ENCODE measurements around the gene SLC1A5.
"Not testable (repeated sequence)": the region's sequence is repeated elsewhere in the genome, so short reads cannot be mapped to it uniquely, and the experiment has no call there.

SLC1A5 gene

DNA sequence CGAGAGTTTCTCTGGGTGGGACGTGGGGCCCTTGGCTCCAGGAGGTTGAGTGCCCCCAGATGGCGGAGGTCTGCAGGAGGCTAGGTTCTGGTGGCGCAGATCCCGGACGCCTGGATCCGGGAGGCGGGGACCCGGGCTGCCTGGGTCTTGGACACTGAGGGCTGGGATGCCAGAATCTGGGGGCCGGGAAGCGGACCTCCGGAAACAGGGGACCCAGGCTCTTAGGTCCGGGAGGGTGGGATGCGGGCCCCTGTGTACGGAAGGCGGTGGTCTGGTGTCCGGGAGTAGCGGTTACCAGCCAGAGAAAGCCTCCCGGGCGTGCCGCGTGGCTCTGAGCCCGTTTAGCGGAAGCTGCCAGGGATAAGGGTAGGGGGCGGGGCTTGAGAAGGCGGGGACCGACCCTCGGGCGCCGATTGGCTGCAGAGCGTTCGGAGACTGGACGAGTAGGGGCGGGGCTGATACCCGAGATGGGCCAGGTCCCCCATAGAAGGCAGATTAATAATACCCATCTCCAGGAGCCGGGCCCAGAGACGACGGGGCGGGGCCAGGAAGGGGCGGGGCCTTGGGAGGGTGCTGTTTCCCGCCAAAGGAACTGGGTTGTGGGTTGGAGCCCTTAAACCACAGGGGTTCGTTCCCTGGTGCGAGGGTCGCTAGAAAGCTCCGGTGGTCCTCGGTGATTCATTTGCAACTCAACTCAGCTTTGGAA is at the start of gene SLC1A5:
Gene SLC1A5, minus strand, starts transcription at position 333 of the 706 bp plus-strand sequence. CDS start 629 bp downstream, outside the sequence.
- peak; percentile 59 for DNase-seq

DNA sequence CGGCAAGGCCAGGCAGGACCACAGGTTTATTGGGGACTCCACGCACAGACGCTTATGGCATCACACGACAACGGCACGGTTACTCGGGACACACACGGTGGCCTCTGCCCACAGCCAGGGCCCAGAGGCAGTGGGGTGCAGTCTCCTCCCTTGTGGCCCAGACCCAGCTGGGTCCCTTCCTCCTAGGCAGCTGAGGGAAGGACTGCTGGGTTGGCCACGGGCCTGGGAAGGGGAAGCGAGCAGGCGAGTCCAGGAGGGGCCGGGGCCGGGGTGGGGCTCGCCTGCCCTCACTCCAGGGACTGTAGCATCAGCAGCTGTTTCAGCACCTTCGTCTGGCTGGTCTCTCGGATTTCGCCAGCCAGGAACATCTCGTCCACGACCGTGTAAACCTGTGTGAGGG is 49.8 kb upstream of the SLC1A5 start:
- no peak for DNase-seq

DNA sequence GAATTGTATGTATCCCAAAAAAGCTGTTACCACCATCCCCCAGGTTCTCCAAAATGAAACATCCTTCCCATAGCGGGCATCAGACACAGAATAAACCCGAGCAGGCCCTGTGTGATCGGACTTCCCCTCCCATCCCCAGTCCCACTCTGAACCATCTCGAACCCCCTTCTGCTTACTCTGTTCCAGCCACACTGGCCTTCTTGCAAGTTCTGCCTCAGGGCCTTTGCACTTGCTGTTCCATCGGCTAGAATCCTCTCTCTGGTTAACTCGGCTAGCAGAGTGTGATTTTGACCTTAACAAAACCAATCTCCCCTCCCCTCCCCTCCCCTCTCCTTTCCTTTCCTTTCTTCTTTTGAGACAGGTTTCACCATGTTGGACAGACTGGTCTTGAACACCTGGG is 46.6 kb upstream of the SLC1A5 start:
- DNase-seq: no peak

DNA sequence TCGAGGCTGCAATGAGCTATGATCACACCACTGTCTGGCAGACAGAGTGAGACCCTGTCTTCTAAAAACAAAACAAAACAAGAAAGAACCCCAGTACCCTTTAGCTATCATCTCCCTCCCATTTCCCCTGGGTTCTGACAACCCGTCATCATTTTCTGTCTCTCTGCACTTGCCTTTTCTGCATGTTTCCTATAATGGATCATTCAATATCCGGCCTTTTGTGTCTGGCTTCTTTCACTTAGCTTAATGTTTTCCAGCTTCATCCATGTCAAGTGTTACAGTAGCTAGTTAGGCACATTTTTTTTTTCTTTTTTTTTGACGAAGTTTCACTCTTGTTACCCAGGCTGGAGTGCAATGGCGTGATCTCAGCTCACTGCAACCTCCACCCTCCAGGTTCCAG is 45.7 kb upstream of the SLC1A5 start:
- DNase-seq: no peak

DNA sequence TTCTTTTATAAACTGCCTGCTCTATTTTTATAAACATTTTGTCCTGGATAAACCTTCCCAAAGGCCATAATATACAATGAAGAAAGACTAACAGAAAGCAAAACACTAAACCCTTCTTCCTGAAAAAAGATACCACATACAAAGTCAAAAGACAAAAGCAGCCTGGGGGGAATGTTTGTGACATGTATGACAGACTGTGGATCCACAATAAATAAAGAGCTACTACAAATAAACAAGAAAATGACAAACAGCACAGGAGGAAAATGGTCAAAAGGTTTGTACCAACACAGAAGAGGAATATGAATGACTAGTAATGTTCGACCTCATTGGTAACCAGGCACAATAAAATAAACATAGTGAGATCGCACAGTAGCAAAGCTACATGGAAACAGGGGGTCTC is 42.5 kb upstream of the SLC1A5 start:
- DNase-seq: no peak

DNA sequence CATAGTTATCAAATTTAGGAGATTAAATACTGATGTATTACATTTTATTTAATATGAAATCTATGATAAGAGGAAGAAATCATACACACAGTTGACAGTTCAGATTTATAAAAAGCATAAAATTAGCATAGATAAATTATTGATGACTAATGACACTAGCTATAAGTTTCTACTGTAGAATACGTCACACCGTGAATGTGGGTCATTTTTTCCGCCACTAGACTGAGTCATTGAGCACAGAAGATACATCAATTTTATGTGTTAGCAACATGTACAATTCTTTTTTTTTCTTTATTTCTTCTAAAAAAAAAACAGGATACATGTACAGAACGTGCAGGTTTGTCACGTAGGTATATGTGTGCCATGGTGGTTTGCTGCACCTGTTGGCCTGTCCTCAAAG is 40.1 kb upstream of the SLC1A5 start:
- DNase-seq: no peak

DNA sequence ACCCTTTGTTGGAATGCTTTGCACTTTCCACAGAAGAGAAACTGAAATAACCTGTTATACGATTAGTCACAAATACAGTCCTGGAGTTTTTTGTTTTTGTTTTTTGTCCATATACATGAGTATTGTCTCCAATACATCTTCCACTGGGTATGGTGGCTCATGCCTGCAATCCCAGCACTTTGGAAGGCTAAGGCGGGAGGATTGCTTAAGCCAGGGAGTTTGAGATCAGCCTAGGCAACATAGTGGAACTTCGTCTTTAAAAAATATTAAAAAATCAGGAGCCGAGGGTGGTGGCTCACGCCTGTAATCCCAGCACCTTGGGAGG is 37.3 kb upstream of the SLC1A5 start:
- no peak for DNase-seq

DNA sequence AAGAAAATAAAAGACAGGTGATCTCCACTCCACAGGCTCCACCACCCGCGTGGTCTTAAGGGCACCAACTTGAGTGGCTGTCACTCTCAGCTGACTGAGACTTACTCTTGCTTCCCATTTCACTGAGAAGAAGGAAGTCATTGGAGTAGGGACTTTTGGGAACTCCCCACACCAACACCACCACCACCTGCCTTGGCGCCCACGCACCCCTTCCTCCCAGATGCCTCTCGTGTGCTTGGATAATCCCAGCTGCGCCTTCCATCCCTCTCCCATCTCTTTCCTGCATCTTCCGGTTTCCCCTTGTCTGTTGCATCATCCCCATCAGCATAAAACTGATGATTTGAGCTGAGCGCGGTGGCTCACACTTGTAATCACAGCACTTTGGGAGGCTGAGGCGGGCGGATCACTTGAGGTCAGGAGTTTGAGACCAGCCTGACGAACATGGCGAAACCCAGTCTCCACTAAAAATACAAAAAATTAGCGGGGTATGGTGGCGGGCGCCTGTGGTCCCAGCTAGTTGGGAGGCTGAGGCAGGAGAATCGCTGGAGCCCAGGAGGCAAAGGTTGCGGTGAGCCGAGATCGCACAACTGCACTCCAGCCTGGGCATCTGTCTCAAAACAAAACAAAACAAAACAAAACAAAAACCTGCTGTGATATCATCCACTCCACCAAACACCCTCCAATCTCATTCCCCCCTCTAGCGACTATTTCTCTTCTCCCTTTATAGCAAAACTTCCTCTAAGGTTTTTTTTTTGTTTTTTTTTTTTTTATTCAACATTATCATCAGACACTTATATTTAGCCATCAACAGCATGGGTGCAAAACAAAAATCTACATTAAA is 36.7 kb upstream of the SLC1A5 start:
- no peak for DNase-seq

DNA sequence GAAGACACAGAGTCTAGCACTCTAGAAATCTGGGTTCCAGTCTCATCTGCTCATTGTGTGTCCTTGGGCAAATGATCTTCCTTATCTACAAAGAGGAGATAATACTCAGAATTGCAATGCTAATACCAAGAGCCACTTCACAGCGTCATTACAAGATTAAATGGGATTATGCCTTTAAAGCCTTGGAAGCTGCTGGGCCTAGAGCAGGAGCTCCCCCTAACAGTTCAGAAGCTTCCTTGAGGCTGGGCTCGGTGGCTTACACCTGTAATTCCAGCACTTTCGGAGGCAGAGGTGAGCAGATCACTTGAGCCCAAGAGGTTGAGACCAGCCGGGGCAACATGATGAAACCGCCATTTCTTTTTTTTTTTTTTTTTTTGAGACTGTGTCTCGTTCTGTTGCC is 34.7 kb upstream of the SLC1A5 start:
- DNase-seq: no peak

DNA sequence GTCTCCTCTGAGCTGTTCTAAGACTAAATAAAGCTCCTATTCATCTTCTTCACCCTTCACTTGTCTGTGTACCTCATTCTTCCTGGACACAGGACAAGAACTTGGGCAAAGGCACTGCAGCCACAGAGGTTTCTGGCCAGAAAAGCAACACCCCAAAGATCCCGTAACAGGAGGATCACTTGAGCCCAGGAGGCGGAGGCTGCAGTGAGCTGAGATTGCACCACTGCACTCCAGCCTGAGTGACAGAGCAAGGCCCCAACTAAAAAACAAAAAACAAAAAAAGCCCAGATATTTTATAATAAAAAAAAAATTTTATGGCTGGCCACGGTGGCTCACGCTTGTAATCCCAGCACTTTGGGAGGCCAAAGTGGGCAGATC is 34.0 kb upstream of the SLC1A5 start:
- not testable (repeated sequence) for DNase-seq

DNA sequence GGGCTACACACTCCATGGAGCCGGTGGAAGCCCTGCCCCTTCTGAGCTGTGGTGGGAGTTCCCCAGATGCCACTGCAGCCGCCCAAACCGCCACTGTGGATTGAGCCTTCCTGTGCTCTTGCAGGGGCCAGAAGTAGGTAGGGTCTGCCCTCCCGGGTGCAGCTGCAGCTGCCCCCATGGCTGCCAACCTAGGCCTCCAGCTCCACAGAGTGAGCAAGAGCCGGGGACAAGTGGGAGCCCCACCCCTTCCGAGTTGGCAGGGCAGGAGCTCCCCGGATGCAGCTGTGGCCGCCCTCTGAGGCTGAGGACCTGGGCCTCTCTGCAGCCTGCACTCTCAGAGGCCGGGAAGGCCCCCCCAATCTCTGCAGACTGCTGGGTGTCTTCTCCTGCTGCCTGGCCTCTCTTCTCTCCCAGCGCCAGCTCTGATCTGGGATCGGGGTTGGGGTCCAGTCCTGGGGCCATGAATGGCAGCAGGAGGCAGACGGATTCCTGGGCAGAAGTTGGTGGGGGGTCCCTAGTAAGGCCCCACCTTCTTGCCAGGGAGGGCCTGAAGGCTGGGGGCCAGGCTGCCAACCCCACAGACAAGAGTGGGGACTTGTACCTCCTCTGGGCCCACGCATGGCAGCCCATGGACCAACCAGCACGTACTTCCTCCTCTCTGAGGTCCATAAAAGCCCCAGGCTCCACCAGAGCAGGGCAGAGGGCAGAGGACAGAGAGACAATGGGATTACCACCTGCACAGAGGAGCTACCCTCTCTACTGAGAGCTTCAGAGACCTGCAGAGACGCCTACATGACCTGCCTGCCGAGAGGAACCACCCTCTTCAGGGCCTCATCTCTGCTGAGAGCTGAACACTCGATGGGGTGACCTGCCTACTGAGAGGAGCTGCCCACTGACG is 33.4 kb upstream of the SLC1A5 start:
- DNase-seq: no peak

DNA sequence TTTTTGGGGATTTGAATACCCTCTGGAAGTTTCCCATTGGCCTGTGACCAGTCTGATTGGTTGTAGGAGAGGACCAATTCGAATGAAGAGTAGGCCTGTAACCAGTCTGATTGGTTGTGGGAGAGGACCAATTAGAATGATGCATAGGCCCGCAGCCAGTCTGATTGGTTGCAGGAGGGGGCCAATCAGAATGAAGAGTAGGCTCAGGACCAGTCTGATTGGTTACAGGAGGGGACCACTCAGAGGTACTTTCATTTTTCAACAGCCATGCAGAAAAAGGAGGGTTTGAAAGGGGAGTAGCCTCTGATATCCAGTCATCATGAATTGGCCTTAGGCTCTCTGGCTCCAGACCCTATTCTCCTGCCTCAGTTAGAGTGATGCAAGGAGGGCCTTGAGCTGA is 30.4 kb upstream of the SLC1A5 start:
- no peak for DNase-seq

DNA sequence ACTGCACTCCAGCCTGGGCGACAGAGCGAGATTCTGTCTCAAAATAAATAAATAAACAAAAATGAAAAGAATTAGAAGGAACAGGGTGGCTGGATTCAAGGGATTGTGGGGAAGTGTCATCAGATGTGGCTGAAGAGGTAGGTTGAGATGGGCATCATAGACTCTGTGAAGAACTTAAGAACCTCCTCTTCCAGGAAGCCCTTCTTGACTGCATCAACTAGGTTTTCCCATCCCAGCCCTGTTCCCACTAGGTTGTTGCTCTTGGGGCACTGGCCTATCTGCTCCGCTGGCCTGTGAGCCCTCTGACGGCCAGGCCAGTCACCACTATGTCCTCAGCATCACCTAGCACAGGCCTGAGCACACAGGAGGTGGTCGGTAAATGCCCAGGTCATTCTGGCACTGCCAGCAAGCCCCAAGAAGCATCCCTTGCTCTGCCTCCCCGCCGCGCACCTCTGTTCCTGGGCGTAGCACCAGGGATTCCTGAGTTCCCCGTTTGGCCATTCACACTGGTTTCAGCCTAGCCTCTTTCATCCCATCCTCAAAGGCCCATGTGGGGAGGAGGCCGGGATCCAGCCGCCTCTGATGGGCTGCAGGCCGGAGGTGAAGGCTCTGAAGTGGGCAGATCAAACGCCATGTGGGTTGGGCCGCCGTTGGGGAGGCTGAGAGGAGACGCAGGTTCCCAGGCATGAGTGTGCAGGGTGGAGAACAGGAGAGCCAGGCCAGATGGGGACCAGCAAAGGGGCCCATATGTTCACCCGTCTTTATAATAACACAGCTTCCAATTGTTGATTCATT is 27.6 kb upstream of the SLC1A5 start:
- no peak for DNase-seq

DNA sequence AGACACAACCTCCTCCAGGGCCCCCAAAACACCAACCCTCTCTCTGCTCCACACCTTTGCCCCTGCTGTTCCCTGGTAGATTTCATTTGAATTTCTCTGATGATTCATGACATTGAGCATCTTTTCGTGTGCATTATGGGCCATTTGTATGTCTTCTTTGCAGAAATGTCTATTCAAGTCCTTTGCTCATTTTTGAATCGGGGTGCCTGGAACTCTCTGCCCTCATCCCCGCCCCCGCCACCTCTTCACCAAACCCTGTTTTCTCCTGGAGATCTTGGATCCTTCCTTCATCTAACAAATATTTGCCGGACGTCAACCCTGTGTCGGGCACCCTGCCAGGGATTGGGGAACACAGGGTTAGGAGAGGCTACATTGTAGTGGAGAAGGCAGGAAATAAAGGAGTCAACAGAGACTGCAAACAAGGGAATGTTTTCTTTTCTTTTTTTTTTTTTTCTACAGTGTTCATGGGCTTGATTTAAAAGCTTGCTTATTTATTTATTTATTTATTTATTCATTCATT is 25.5 kb upstream of the SLC1A5 start:
- no peak for DNase-seq

DNA sequence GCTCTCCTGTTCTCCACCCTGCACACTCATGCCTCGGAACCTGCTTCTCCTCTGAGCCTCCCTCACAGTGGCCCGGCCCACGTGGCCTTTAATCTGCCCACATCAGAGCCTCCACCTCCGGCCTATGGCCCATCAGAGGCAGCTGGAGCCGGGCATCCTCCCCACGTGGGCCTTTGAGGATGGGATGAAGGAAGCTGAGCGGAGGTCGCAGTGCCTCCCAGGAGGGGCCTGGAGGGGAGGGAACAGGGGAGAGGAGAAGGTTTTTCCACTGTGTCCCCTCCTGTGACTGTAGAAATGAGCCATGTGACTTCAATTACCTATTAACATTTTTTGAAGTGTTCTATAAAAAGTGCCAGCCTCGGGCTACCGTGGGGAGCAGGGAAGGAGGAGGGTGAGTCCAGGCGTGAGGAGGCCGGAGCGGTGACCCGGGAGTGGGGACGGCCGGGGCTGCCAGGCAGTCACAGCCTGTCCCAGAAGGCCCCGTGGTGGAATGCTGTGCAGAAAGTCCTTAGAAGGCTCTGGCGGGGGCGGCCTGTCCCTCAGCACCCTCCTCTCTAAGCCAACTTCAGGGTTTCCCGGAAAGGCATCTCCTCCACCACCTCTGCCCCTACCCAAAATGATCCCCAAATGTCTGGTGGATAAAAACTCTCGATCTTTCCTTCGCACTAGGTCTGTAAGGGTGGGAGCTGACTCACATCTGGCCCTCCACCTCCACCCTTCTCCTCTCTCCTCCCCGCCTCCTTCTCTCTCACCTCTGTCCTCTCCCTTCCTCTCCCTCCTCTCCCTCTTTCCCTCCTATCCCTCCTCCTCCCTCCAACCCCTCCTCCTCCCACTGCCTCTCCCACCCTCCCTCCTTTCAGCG is 24.8 kb upstream of the SLC1A5 start:
- DNase-seq: no peak

DNA sequence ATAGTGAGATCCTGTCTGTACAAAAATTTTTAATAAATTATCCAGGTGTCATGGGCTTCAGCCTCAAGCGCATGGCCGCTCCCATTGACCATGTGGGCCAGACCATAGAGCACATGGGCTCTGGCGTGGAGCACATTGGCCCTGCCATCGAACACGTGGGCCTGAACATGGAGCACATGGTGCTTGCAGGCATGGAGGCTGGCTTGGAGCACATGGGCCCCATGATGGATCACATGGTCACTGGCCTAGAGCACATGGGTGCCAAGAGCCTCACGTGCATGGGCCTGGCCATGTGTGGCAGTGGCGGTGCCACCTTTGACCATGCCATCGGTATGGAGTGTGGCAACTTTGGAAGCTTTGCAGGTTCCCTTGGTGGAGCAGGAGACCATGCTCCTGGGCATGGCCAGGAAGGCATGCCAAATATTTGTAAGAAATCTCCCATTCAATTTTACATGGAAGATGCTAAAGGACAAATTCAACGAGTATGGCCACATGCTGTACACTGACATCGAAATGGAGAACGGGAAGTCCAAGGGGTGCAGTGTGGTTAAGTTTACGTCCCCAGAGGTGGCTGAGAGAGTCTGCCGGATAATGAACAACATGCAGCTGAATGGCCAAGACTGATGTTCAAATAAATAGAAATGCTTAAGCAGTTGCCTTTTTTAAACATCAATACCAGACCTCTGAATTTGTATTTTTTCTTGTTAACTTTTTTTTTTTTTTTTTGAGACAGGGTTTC is 21.3 kb upstream of the SLC1A5 start:
- no peak for DNase-seq

DNA sequence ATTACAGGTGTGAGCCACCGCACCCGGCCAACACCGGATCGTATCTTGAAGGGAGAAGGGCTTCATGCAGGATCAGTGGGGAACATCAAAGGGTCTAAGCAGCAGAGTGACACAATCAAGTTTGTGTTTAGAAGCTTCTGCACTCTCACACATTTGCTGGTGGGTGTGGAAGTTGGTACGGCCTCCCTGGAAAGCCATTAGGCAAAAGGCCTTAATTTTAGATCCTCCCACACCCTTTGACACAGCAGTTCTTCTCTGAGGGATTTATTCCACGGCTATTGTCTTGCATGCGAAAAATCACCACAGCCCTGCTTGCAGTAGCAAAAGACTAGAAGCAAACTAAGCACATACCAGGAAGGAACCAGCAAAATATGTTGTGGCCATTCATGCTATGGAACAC is 18.3 kb upstream of the SLC1A5 start:
- no peak for DNase-seq

DNA sequence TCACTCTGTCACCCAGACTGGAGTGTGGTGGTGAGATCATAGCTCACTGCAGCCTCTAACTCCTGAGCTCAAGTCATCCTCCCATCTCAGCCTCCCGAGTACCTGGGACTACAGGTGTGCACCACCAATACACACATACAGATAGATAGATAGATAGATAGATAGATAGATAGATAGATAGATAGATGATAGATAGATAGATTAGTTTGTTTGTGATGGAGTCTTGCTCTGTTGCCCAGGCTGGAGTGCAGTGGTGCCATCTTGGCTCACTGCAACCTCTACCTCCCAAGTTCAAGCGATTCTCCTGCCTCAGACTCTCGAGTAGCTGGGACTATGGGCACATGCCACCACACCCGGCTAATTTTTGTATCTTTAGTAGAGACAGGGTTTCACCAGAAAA is 16.0 kb upstream of the SLC1A5 start:
- not testable (repeated sequence) for DNase-seq

DNA sequence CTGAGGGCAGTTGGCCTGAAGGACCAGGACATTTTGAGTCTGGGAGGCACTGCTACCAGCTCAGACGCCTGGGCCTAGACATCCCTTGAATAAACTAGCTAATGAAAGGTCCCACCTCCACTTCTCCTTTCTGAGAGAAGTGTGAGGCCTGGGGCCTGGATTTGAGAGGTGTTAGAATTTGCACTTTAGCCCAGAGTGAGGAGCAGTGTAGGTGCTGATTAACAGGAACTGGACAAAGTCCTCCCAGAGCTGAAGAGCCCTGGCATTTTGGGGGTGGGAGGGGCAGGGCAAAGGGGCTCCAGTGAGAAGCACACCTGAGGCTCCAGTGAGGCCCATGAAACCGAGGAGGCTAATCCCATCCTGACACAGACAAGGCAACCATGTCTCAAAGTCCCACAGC is 15.2 kb upstream of the SLC1A5 start:
- no peak for DNase-seq

DNA sequence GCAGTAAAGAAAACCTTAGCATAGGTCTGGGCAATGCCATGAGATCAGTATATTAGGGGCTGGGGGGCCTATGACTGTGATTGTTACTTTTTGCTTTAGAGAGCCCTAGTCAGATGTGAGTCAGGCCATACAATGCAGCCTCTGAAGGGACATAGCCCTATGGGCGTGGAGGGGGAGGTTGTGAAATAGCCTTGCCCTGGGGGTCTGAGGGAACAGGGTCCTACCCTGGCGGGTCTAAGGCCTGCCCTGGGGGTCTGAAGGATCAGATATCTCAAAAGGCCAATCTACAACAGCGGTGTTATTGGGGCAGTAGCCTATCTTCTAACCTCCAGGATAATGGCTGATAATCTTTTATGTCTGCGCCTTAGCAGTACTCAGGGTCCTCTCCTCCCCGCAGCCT is 13.8 kb upstream of the SLC1A5 start:
- DNase-seq: no peak

DNA sequence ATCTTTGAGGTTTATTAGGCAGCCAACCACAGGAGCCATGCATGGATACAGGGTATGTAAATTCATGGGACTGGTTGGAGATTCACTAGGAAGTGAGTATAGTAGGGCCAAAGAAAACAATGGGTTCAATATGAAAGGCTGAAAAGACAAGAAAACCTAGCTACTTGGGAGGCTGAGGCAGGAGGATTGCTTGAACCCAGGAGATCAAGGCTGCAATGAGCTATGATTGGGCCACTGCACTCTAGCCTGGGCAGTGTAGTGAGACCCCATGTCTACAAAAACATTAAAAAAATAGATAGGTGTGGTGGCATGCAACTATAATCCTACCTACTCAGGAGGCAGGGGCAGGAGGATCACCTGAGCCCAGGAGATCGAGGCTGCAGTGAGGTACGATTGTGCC is 10.3 kb upstream of the SLC1A5 start:
- DNase-seq: no peak
